ENCODE results near the gene NFE2. TPM values are rescaled to one million over a fixed set of nuclear protein-coding genes. Genes with fewer than 3 reads are reported as not detected.
A peak's percentile ranks its signal among the peaks of the same experiment; 100 is the strongest.

Gene NFE2
- total RNA-seq, 2 experiments from 2014 or later: not detected

GRCh38 chr12:54304187-54304810 is 3.5 kb upstream of the NFE2 start:
- peaks cover 11% of the 10 kb centered on the region for H3K4me1 Mint-ChIP-seq
- intact Hi-C loops (cut with DNase I, micrococcal nuclease): no loop called here
- POLR2A ChIA-PET: no interaction called here
- H3K36me3 Mint-ChIP-seq (ENCODE audit: low read depth): no peaks in the 10 kb centered on the region
- no peak overlapping the region for H3K4me3 Mint-ChIP-seq
- CTCF ChIA-PET: interaction anchor here (1.7 kb wide), 1 partner anchor 20 kb away, joined by 5 read pairs; the partner anchor contains the start of gene COPZ1
- H3K27ac Mint-ChIP-seq: no peak overlapping the region
- ATAC-seq (peak; percentile 15), DNase-seq (no peak)
- H3K9me3 Mint-ChIP-seq (ENCODE audit: low read depth): no peaks in the 10 kb centered on the region
- H3K27me3 Mint-ChIP-seq: peaks cover 47% of the 10 kb centered on the region

GRCh38 chr12:54303640-54304039 is 2.8 kb upstream of the NFE2 start:
- no peak overlapping the region for H3K4me3 Mint-ChIP-seq
- H3K9me3 Mint-ChIP-seq (ENCODE audit: low read depth): no peaks in the 10 kb centered on the region
- DNase-seq (no peak), ATAC-seq (no peak)
- peaks cover 11% of the 10 kb centered on the region for H3K4me1 Mint-ChIP-seq
- no peaks in the 10 kb centered on the region for H3K36me3 Mint-ChIP-seq (ENCODE audit: low read depth)
- intact Hi-C loops (cut with DNase I, micrococcal nuclease): no loop called here
- ChIA-PET POLR2A (no interaction called here), CTCF (no interaction called here)
- H3K27me3 Mint-ChIP-seq: peaks cover 52% of the 10 kb centered on the region
- no peak overlapping the region for H3K27ac Mint-ChIP-seq

- ChIA-PET CTCF (interaction anchor here (0.6 to 5.0 kb wide), 8 partner anchors 23 to 811 kb away, joined by 3 to 26 read pairs (median 6); partner anchors contain the start of gene COPZ1), POLR2A (no interaction called here)
- ATAC-seq (no peak), DNase-seq (no peak)
- Mint-ChIP-seq H3K4me1 (peaks cover 13% of the 10 kb centered on the region), H3K4me3 (no peak overlapping the region), H3K27ac (no peak overlapping the region), H3K27me3 (peaks cover 54% of the 10 kb centered on the region), H3K36me3 (ENCODE audit: low read depth) (no peaks in the 10 kb centered on the region), H3K9me3 (ENCODE audit: low read depth) (no peaks in the 10 kb centered on the region)
- intact Hi-C loops (cut with DNase I, micrococcal nuclease): no loop called here
Measured at GRCh38 chr12:54301428-54302048, 723 bp upstream of the NFE2 start.

GRCh38 chr12:54300225-54300731 is 537 bp downstream of the NFE2 start:
- ChIA-PET POLR2A (interaction anchor here (0.5 kb wide), 1 partner anchor 69 kb away, joined by 3 read pairs; no protein-coding TSS in a partner anchor), CTCF (interaction anchor here (0.7 to 5.0 kb wide), 9 partner anchors 21 to 273 kb away, joined by 3 to 26 read pairs (median 6); partner anchors contain the start of gene COPZ1)
- ATAC-seq (no peak), DNase-seq (no peak)
- intact Hi-C loops (cut with DNase I, micrococcal nuclease): no loop called here
- no peak overlapping the region for H3K27ac Mint-ChIP-seq
- H3K9me3 Mint-ChIP-seq (ENCODE audit: low read depth): no peaks in the 10 kb centered on the region
- no peaks in the 10 kb centered on the region for H3K36me3 Mint-ChIP-seq (ENCODE audit: low read depth)
- peaks cover 13% of the 10 kb centered on the region for H3K4me1 Mint-ChIP-seq
- H3K4me3 Mint-ChIP-seq: no peak overlapping the region
- H3K27me3 Mint-ChIP-seq: peaks cover 54% of the 10 kb centered on the region

- H3K4me3 Mint-ChIP-seq: no peak overlapping the region
- CTCF ChIA-PET: interaction anchor here (0.6 to 5.0 kb wide), 11 partner anchors 22 to 1616 kb away, joined by 3 to 26 read pairs (median 5); partner anchors contain the start of gene COPZ1
Measured at GRCh38 chr12:54299515-54300224, 1.1 kb downstream of the NFE2 start.

GRCh38 chr12:54298904-54299303 is 1.9 kb downstream of the NFE2 start:
- ATAC-seq (no peak), DNase-seq (no peak)
- no peak overlapping the region for H3K27ac Mint-ChIP-seq
- intact Hi-C loops (cut with DNase I, micrococcal nuclease): no loop called here
- H3K27me3 Mint-ChIP-seq: peaks cover 45% of the 10 kb centered on the region
- CTCF ChIA-PET: interaction anchor here (0.6 to 5.0 kb wide), 10 partner anchors 10 to 1617 kb away, joined by 3 to 26 read pairs (median 5); partner anchors contain the start of gene COPZ1
- H3K9me3 Mint-ChIP-seq (ENCODE audit: low read depth): no peaks in the 10 kb centered on the region
- POLR2A ChIA-PET: interaction anchor here (0.7 to 1.1 kb wide), 3 partner anchors 12 to 156 kb away, joined by 3 to 8 read pairs (median 6); partner anchors contain the start of gene COPZ1
- H3K36me3 Mint-ChIP-seq (ENCODE audit: low read depth): no peaks in the 10 kb centered on the region
- H3K4me1 Mint-ChIP-seq: peaks cover 11% of the 10 kb centered on the region
- H3K4me3 Mint-ChIP-seq: no peak overlapping the region

More at GRCh38 chr12:54299515-54300224, 1.1 kb downstream of the NFE2 start:
- no peaks in the 10 kb centered on the region for H3K9me3 Mint-ChIP-seq (ENCODE audit: low read depth)
- H3K36me3 Mint-ChIP-seq (ENCODE audit: low read depth): no peaks in the 10 kb centered on the region
- peaks cover 13% of the 10 kb centered on the region for H3K4me1 Mint-ChIP-seq
- POLR2A ChIA-PET: interaction anchor here (0.5 to 1.1 kb wide), 2 partner anchors 8 to 13 kb away, joined by 4 to 8 read pairs; no protein-coding TSS in a partner anchor
- ATAC-seq (no peak), DNase-seq (no peak)
- H3K27me3 Mint-ChIP-seq: peaks cover 51% of the 10 kb centered on the region
- intact Hi-C loops (cut with DNase I, micrococcal nuclease): no loop called here
- no peak overlapping the region for H3K27ac Mint-ChIP-seq

GRCh38 chr12:54296393-54297099 is 4.3 kb downstream of the NFE2 start:
- no peak for DNase-seq
- H3K27me3 Mint-ChIP-seq: peaks cover 27% of the 10 kb centered on the region
- H3K9me3 Mint-ChIP-seq (ENCODE audit: low read depth): no peaks in the 10 kb centered on the region
- ATAC-seq: no peak
- no peak overlapping the region for H3K27ac Mint-ChIP-seq
- ChIA-PET CTCF (interaction anchor here (0.6 to 10.1 kb wide), 14 partner anchors 7 to 1822 kb away, joined by 3 to 83 read pairs (median 4); partner anchors contain the start of genes ZC3H10 and ZNF385A), POLR2A (interaction anchor here (1.8 kb wide), 1 partner anchor 10 kb away, joined by 8 read pairs; no protein-coding TSS in a partner anchor)
- no peak overlapping the region for H3K4me3 Mint-ChIP-seq
- intact Hi-C loops (cut with DNase I, micrococcal nuclease): no loop called here
- H3K4me1 Mint-ChIP-seq: peaks cover 10% of the 10 kb centered on the region
- no peaks in the 10 kb centered on the region for H3K36me3 Mint-ChIP-seq (ENCODE audit: low read depth)

- Mint-ChIP-seq H3K36me3 (ENCODE audit: low read depth) (no peaks in the 10 kb centered on the region), H3K27me3 (peaks cover 16% of the 10 kb centered on the region), H3K4me1 (peaks cover 5% of the 10 kb centered on the region), H3K27ac (no peak overlapping the region), H3K4me3 (no peak overlapping the region), H3K9me3 (ENCODE audit: low read depth) (no peaks in the 10 kb centered on the region)
- ATAC-seq: no peak
- CTCF ChIA-PET: interaction anchor here (0.6 to 10.1 kb wide), 9 partner anchors 8 to 620 kb away, joined by 3 to 83 read pairs (median 7); partner anchors contain the start of gene COPZ1
- intact Hi-C loops (cut with DNase I, micrococcal nuclease): loop anchor here (1.0 to 2.0 kb wide), 4 partner anchors 64 to 84 kb away; no protein-coding TSS in a partner anchor
- no peak for DNase-seq
- POLR2A ChIA-PET: interaction anchor here (1.8 to 1.9 kb wide), 2 partner anchors 8 to 11 kb away, joined by 7 to 8 read pairs; no protein-coding TSS in a partner anchor
Measured at GRCh38 chr12:54294953-54295566, 5.8 kb downstream of the NFE2 start.

- DNase-seq (peak; percentile 83), ATAC-seq (peak; percentile 82)
- CTCF ChIA-PET: interaction anchor here (0.6 to 10.1 kb wide), 26 partner anchors 8 to 619 kb away, joined by 3 to 83 read pairs (median 5); partner anchors contain the start of genes COPZ1 and ZNF385A
- H3K4me1 Mint-ChIP-seq: peaks cover 5% of the 10 kb centered on the region
- no peak overlapping the region for H3K4me3 Mint-ChIP-seq
- intact Hi-C loops (cut with DNase I, micrococcal nuclease): loop anchor here (1.0 to 2.0 kb wide), 4 partner anchors 64 to 85 kb away; no protein-coding TSS in a partner anchor
- no peaks in the 10 kb centered on the region for H3K9me3 Mint-ChIP-seq (ENCODE audit: low read depth)
- H3K27me3 Mint-ChIP-seq: peaks cover 10% of the 10 kb centered on the region
- H3K36me3 Mint-ChIP-seq (ENCODE audit: low read depth): no peaks in the 10 kb centered on the region
- H3K27ac Mint-ChIP-seq: no peak overlapping the region
- POLR2A ChIA-PET: interaction anchor here (0.7 to 1.9 kb wide), 4 partner anchors 8 to 120 kb away, joined by 3 to 8 read pairs (median 5); partner anchors contain the start of genes CBX5 and HNRNPA1
Measured at GRCh38 chr12:54294152-54294952, 6.5 kb downstream of the NFE2 start.
